ENCODE measurements around the gene MRPL24.

DNA sequence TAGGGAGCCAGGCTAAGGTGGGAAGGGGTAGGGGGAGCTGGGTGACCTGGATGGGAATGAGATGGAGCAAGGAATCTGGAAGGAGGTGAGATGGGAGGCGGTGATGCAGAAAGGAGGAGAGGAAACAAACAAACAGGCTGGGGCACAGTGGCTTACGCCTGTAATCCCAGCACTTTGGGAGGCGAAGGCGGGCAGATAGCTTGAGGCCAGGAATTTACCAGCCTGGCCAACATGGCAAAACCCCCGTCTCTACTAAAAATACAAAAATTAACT lies 46.3 kb downstream of the MRPL24 start:
- TF ChIP-seq, protein P1, sequence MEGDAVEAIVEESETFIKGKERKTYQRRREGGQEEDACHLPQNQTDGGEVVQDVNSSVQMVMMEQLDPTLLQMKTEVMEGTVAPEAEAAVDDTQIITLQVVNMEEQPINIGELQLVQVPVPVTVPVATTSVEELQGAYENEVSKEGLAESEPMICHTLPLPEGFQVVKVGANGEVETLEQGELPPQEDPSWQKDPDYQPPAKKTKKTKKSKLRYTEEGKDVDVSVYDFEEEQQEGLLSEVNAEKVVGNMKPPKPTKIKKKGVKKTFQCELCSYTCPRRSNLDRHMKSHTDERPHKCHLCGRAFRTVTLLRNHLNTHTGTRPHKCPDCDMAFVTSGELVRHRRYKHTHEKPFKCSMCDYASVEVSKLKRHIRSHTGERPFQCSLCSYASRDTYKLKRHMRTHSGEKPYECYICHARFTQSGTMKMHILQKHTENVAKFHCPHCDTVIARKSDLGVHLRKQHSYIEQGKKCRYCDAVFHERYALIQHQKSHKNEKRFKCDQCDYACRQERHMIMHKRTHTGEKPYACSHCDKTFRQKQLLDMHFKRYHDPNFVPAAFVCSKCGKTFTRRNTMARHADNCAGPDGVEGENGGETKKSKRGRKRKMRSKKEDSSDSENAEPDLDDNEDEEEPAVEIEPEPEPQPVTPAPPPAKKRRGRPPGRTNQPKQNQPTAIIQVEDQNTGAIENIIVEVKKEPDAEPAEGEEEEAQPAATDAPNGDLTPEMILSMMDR (IDR thresholded peaks at IDR 0.05), result no peak
- TF ChIP-seq POLR2A (IDR thresholded peaks at IDR 0.05), result no peak
- no peak for TF ChIP-seq EP300 (IDR thresholded peaks at IDR 0.05)
